Endometrial microvascular endothelial cells (primary cell): ENCODE measurements around the gene GPR162. TPM values are rescaled to one million over a fixed set of nuclear protein-coding genes. Genes with fewer than 3 reads are reported as not detected.

Source experiments
- in situ Hi-C: cut with HindIII; loops from 2 replicates; pipeline ENCODE4 v1.10.0; 2017; ENCODE audit warnings: low sequenced_read_pairs, low pct_unique_long_range_greater_than_20kb; ENCODE audit errors: inconsistent ontology term
- total RNA-seq: library from RNA; depleted of rRNA; stranded (reverse); fragments of >200 nt; gene quantifications from one replicate; pipeline ENCODE4 v1.2.3, GENCODE V29; 2015; ENCODE audit errors: inconsistent ontology term

Gene GPR162
- total RNA-seq, 1 donor from 2014 or later, result 0.19 TPM

DNA sequence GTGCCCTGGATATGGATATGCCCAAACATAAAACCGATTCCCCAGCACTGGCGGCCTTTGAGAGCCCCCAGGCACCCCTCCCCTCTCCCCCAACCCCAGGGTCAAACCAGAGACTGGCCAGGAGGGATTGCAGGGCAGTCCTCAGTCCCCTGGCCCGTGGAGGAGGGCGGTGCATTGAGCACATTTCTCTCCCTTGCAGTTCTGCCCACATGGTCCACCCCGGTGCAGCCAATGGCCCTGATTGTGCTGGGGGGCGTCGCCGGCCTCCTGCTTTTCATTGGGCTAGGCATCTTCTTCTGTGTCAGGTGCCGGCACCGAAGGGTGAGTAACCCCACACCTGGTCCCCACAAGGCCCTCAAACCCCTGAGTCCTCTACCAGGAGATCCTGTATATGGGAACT lies 3.4 kb upstream of the GPR162 start:
- in situ Hi-C loops, result no loop called here

DNA sequence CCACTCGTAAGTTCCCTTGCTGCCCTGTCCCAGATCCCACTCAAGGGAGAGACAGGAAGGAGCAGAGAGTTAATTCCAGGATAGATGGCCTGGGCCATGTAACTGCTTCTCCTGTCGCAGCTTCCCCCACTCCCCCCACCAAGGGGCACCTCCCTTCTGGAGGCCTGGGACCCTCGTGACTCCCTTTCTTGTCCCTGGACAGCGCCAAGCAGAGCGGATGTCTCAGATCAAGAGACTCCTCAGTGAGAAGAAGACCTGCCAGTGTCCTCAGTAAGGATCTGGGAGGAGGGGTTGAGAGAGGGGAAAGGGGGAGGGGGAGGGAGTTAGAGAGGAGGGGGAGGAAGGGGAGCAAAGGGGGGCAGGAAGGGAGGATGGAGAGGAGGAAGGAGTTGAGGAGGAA lies 3.0 kb upstream of the GPR162 start:
- in situ Hi-C loops, result no loop called here

DNA sequence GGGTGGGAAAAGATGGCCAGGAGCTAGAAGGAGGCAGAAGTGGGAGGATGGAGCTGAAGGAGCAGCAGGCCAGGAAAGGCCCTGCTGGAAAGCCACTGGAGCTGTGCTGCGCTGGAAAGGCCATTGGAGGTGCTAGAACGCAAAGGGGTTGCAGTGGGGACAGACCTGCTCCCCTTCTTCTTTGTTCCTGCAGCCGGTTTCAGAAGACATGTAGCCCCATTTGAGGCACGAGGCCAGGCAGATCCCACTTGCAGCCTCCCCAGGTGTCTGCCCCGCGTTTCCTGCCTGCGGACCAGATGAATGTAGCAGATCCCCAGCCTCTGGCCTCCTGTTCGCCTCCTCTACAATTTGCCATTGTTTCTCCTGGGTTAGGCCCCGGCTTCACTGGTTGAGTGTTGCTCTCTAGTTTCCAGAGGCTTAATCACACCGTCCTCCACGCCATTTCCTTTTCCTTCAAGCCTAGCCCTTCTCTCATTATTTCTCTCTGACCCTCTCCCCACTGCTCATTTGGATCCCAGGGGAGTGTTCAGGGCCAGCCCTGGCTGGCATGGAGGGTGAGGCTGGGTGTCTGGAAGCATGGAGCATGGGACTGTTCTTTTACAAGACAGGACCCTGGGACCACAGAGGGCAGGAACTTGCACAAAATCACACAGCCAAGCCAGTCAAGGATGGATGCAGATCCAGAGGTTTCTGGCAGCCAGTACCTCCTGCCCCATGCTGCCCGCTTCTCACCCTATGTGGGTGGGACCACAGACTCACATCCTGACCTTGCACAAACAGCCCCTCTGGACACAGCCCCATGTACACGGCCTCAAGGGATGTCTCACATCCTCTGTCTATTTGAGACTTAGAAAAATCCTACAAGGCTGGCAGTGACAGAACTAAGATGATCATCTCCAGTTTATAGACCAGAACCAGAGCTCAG lies 2.3 kb upstream of the GPR162 start:
- in situ Hi-C loops, result no loop called here

DNA sequence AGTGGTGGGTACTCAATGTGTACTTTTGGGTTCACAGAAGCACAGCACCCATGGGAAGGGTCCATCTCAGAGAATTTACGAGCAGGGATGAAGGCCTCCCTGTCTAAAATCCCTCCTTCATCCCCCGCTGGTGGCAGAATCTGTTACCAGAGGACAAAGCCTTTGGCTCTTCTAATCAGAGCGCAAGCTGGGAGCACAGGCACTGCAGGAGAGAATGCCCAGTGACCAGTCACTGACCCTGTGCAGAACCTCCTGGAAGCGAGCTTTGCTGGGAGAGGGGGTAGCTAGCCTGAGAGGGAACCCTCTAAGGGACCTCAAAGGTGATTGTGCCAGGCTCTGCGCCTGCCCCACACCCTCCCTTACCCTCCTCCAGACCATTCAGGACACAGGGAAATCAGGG lies 1.5 kb upstream of the GPR162 start:
- in situ Hi-C loops, result no loop called here

DNA sequence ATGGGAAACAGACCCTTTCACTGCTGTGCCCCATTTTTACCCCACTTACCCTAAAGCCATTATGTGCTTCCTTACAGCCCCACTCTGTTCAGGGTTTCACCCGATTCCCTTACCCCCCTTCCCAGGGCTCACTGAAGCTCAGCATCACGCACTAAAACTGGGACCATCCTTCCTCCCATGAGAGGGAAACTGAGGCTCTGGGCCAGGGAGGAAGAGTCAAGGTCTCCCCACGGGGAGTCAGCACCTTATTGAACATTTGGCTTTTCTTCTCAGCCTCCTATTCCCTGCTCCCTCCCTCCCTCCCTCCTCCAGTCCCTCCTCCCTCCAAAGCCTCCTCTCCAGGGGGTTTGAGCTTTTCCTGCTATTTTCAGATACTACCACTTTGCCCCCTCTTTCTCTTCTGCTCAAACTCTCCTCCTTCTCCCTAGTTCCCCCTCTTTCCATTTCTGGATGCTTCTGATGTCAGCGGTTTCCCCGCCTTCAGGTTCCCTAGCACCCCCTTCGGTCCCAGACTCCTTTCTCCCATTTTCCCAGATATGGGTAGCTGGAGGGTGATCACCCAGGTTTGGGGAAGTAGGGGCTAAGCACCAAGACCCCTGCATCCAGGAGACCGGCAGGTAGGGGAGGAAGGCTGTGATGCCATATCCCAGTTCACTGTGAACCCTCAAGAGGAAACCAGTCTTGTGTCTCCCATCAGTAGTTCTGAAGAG lies 960 bp downstream of the GPR162 start:
- in situ Hi-C loops, result no loop called here

DNA sequence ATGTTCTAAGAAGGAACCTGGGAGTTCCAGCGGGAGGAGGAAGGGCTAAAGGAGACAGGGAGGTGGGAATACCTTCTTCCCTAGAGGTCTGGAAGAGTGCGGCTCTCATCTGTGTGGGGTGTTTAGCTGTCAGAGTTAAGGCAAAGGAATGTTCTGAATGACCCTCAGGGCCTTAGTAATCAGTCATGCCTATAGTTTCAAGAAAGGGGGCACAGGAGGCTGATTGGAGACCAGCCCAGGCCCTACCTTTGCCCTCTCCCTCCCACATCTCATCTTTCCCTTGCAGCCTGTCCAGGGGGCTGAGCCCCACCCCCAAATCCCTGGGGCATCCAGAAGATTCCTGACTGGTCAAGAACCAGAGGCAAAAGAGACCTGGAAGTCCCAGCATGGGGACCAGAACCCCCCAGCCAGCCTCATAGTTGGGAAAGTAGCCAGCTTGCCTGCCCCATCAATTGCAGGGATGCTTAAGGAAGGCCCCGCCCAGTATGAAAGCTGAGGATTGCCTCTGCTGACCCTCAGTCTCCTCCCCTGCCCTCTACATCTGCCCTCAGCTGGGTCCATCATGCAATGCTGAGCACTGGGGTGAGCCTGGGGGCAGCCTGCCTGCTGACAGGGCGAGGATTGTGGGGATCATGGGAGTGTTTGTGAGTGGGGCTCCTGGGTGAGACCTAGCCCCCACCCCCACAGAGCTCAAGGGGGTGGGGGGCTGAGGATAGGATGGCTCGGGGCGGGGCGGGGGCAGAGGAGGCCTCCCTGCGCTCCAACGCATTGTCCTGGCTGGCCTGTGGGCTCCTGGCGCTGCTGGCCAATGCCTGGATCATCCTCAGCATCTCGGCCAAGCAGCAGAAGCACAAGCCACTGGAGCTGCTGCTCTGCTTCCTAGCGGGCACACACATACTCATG lies 1.8 kb downstream of the GPR162 start:
- in situ Hi-C loops, result no loop called here

DNA sequence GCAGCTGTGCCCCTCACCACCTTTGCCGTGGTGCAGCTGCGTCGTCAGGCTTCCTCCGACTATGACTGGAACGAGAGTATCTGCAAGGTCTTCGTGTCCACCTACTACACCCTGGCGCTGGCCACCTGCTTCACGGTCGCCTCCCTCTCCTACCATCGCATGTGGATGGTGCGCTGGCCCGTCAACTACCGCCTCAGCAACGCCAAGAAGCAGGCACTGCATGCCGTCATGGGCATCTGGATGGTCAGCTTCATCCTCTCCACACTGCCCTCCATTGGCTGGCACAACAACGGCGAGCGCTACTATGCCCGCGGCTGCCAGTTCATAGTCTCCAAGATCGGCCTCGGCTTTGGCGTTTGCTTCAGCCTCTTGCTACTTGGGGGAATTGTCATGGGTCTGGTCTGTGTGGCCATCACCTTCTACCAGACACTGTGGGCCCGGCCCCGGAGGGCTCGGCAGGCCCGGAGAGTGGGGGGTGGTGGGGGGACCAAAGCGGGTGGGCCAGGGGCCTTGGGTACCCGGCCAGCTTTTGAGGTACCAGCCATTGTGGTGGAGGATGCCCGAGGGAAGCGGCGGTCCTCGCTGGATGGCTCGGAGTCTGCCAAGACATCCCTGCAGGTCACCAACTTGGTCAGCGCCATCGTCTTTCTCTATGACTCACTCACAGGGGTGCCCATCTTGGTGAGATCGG lies 2.6 kb downstream of the GPR162 start:
- in situ Hi-C loops, result no loop called here

DNA sequence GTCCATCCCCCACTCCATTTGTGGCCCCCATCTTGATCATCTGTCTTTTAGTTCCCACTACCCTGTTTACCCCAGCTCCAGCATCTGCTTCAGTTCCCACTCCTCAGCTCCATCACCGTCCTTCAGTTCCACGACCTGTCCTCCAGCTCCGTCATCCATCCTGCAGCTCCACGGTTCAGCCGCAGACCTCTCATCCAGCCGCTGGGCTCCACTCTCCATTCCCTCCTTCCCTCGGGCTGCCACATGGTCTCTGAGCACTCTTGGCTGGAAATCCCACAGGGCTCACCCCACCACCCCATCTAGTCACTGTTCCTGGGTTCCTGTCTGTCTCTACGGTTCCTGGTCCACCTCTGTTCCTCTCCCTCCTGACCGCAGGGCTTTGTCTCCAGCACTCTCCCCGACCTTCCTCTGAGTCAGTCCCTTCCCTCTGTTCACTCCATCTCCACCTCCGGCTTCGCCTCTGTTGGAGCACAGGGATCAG lies 3.3 kb downstream of the GPR162 start:
- in situ Hi-C loops, result no loop called here

DNA sequence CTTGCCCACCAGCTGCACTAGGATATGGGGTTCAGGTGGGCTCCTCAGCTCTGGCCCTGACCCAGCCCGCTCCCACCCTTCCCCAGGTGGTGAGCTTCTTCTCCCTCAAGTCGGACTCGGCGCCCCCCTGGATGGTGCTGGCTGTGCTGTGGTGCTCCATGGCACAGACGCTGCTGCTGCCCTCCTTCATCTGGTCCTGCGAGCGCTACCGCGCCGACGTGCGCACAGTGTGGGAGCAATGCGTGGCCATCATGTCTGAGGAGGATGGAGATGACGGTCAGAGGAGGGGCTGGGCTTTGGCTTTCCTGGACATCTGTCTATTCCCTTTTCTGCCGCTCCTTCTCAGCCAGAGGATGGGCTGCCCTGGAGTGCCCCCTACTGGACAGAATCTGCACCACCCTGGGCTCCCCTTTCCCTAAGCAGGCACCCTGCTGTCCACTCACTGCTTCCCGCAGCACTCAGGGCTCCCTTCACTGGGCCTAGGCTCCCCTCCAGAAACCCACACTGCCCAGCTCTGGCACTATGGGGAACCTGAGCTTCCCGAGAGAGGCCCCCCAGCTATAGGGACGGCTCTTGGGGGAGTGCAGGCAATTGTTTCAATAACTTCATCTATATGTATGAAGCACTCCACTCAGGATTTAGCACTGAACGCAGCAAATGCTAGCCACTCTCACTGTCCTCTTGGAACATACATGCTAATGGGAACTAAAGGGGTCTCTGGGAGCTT lies 3.9 kb downstream of the GPR162 start:
- in situ Hi-C loops, result no loop called here

DNA sequence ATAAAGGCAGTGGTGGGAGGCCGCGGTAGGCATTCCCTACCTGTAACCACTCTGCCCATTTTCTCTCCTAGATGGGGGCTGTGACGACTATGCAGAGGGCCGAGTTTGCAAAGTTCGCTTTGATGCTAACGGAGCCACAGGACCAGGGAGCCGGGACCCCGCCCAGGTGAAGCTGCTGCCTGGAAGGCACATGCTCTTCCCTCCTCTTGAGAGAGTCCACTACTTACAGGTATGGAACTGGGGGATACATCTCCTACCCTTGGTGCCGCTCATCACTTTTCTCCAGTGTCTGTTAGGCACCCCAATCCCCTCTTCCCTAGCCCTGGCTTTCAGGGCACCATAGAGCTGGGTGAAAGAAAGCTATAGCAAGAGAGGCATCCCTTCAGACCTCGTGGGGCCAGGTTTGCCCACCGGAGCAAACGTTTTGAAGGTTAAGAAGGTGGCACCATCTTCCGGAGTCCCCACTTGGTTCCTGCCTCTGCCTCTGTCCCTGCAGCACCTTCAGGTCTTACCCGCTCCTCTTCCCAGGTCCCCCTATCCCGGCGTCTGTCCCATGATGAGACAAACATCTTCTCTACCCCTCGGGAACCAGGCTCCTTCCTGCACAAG lies 4.6 kb downstream of the GPR162 start:
- in situ Hi-C loops, result no loop called here

DNA sequence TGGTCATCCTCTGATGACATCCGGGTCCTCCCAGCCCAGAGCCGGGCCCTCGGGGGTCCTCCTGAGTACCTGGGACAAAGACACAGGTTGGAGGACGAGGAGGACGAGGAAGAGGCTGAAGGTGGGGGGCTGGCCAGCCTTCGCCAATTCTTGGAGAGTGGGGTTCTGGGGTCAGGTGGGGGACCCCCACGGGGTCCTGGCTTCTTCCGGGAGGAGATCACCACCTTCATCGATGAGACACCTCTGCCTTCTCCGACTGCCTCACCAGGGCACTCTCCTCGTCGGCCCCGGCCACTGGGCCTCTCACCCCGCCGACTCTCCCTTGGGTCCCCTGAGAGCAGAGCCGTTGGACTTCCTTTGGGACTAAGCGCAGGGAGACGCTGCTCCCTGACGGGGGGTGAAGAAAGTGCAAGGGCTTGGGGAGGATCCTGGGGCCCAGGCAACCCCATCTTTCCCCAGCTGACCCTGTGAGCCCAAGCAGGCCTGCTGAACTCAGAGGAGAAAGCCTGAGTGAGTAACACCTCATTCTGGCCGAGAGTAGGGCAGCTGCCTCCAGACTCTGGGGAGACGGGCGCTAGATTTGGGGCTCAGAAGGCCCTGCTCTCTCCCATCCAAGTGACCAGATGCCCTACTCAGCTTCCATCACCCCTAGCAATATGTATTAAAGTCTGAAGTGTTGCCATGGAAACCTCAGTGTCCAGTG lies 5.3 kb downstream of the GPR162 start:
- in situ Hi-C loops, result no loop called here

DNA sequence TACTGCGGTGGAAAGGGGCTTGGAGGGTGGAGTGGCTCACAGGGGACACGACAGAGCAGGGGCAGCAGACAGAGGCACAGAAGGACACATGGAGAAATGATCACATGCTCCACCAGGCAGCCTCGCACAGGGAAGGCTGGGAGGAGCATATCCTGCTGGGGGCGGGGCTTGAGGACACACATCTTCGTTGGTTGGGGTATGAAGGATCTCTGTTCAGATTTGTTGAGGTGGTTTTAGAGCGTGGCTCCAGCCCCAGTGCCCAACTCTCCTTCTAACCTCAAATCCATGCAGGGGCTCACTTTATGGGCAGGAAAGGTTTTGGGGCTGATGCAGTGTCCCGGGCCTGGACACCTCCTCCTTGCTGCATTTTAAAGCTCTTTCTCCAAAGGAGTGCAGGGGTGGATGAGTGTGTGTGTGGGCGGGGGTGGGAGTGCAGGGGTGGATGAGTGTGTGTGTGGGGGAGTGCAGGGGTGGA lies 5.9 kb downstream of the GPR162 start:
- in situ Hi-C loops, result no loop called here

DNA sequence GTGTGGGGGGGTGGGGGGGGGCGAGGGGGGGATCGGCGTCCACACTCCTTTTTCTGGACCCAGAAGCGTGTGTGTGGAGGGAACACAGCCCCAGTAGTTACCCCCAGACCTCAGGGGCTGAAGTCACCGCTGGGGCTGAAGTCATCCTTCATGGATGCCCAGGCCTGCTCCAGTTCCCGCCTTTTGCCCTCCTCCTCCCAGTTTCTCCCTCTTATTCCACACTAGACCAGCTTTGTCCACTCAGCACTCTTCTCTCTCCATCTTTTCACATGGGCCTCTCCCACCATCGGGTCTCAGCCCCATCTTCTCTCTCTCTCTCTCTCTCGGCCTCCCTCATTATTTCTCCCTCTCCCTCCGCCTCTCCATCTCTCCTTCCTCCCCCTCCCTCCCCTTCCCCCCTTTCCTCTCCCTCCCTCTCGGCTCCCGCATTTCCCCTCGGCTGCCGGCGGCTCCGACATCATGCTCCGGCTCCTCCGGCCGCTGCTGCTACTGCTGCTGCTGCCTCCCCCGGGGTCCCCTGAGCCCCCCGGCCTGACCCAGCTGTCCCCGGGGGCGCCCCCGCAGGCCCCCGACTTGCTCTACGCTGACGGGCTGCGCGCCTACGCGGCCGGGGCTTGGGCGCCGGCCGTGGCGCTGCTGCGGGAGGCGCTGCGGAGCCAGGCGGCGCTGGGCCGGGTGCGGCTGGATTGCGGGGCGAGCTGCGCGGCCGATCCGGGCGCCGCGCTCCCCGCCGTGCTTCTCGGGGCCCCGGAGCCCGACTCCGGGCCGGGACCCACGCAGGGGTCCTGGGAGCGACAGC lies 6.6 kb downstream of the GPR162 start, which contains the start of gene P3H3:
P3H3 (plus strand) TSS at position 426 of the 799 bp plus-strand sequence; CDS start at position 460, 34 bp downstream.
- in situ Hi-C loops, result no loop called here

DNA sequence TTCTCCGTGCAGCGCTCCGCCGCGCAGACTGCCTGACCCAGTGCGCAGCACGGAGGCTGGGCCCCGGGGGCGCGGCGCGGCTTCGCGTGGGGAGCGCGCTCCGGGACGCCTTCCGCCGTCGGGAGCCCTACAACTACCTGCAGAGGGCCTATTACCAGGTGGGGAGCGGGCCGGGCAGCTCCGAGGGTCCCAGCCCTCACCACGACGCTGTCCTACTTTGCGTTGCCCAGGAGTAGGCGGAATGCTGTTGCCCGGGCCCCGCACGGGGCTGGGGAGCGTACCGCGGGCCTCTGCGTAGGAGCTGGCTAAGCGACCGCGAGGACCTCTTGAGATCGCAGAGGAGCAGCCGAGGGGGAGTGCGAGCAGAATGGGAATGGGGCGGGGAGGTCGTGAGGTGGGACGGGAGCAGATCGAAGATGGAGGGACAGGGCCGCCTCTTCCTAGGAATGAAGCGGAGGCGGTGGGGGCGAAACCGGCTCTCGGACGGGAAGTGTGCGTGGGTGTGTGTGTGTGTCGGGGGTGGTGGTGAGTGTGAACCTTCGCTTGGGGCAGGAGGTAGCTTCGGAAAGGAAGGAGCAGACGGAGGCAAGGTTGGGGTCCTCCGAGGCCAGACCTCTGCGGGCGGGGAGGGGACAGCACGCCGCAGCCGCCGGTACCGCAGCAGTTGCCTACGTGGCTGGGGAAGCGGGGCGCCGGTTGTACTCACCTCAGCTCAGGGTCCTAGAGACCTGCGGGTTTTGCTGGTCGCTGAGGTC lies 7.3 kb downstream of the GPR162 start:
- in situ Hi-C loops, result no loop called here

DNA sequence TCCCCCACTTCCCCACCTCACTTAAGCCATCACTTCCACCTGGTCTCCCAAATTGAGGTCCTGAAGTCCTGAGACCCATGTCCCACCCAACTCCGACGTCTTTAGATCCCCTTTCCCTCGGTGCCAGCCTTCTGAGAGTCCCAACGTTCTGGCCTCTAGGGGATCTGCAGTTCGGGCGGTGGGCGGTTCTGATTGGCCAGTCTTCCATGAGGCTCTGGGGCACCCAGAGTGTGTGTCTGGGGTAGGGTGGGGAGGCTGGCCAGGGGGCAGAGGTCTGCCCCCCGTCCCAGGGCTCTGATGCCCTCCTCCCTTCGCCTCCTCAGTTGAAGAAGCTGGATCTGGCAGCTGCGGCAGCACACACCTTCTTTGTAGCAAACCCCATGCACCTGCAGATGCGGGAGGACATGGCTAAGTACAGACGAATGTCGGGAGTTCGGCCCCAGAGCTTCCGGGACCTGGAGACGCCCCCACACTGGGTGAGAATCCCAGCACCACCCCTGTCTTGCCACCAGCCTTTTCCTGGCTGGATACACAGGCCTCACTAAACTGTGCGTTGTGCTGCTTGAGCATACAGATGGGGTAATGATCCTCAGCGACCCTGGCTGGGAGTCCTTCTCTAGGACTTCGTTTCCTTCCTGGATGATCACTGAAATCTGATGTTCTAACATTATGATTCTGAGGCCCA lies 8.1 kb downstream of the GPR162 start:
- in situ Hi-C loops, result no loop called here
